Measurements from ENCODE around the gene FRA10AC1. TPM values are rescaled to one million over a fixed set of nuclear protein-coding genes. Genes with fewer than 3 reads are reported as not detected.

Gene FRA10AC1, protein sequence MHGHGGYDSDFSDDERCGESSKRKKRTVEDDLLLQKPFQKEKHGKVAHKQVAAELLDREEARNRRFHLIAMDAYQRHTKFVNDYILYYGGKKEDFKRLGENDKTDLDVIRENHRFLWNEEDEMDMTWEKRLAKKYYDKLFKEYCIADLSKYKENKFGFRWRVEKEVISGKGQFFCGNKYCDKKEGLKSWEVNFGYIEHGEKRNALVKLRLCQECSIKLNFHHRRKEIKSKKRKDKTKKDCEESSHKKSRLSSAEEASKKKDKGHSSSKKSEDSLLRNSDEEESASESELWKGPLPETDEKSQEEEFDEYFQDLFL
- total RNA-seq: 11.9 TPM
- long read RNA-seq, transcript FRA10AC1-201 (14 exons, 3,089 nt): major isoform, 40 of 48 reads
- long read RNA-seq, partial matches to known transcripts: 1 of 48 reads
- long read RNA-seq, other reads (novel, unspliced or antisense): 7 of 48 reads

DNA sequence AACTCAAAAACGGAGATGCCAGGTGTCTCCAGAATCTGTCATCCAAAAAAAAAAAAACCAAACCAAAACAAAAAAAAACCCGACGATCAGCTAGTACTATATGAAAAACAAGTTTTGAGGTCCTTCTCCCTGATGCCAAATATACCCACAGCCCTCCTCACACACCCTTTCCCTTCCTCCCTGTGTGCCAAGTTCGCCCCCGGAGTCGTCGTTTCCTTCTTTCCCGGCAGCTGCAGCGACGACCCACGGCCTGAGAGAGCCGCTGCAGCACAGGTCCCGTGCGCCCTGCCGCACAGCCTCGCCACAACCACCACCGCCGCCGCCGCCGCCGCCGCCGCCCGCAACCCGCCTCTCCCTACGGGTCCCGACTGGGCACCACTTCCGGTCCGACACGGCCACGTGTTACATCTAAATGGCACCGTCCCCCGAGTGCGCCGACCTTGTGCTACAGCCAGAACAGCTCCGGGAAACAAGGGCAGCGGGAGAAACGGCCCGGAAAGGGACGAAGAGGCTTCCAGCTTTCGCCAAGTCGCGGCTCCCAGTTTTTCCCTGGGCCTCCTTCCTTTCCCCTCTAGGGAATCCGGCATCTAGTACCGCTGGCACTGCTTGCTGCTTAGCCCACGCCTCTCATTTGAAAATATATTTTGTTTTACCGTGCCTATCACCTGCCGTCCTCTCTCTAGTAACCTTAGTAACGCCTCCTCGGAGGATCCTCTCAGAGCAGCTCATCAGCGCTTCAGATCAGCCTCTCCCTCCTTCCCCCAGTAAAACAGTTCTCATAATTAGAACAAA is at the start of gene FRA10AC1:
TSS of gene FRA10AC1 (minus strand) at position 383 of the 792 bp plus-strand sequence. CDS start 2,486 bp downstream, outside the sequence.
- ATAC-seq (ENCODE audit: poor library complexity) (peak; percentile 99), DNase-seq (peak; percentile 95)
- intact Hi-C loops (cut with DNase I): loop anchor here (10.0 kb wide), 1 partner anchor 112 kb away; no protein-coding TSS in a partner anchor

DNA sequence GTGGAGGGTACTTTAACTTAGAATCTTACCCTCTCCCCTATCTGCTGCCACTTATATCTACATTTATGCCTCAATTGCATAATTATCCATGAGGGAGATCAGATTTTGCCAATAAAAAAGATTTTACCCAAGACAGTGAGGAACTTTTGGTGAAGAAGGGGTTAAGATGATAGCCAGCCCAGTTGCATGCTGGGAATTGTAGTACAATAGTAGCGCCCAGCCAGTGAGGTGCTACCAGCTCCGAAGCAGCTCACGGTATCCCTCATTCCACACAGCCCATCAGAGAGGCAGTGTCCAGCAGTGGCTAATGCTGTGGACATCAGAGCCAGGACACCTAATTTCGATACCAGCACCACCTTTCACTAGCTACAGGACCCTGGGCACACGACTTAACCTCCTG is 49.4 kb upstream of the FRA10AC1 start:
- DNase-seq: no peak
- peak; percentile 67 for ATAC-seq (ENCODE audit: poor library complexity)
- intact Hi-C loops (cut with DNase I): no loop called here

DNA sequence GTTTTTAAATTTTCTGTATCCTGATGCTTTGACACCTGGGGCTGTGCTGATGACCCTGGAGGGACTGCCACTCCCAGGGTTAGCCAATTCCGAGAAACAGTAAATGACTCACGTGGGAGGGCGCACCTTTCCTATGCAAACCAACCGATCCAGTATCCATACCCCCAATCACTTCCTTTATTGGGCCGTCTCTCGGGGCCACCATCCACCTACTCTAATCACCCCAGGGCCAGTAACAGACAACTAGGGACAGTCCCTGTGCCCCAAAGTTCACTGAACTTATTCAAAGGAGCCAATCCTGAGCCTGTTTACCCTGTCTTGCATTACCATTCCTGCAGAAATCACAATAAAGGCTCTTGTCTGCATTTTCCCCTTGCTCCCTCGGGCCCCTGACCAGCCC is 48.7 kb upstream of the FRA10AC1 start:
- intact Hi-C loops (cut with DNase I): no loop called here
- ATAC-seq (ENCODE audit: poor library complexity): no peak
- DNase-seq: no peak

GRCh38 chr10:93749218-93749799 is 46.9 kb upstream of the FRA10AC1 start:
- DNase-seq (no peak), ATAC-seq (ENCODE audit: poor library complexity) (no peak)
- intact Hi-C loops (cut with DNase I): no loop called here

DNA sequence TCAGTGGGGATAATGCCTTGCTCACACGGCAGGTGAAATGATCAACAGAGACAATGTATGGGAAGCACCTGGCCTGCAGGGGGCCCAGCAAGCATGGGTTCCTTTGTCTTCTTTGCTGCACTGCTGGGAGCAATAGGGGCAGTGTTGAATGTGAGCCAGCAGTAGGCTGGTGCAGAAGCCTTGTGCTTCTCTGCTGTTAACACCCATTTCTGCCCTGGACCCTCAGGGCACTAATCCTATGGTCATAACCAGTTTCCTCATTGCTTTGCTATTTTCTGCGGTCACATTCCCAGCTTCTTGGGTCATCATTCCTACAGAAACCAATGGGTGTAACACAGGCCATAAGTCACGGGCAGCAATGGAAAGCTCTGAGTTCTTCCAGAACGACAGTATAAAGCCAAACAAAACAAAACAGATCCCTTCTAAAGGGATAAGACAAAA is 44.5 kb upstream of the FRA10AC1 start:
- DNase-seq (no peak), ATAC-seq (ENCODE audit: poor library complexity) (no peak)
- intact Hi-C loops (cut with DNase I): no loop called here

- intact Hi-C loops (cut with DNase I): no loop called here
- DNase-seq (no peak), ATAC-seq (ENCODE audit: poor library complexity) (peak; percentile 25)
Observed at GRCh38 chr10:93745408-93746065, 43.1 kb upstream of the FRA10AC1 start.

GRCh38 chr10:93742633-93743349 is 40.4 kb upstream of the FRA10AC1 start:
- DNase-seq (no peak), ATAC-seq (ENCODE audit: poor library complexity) (peak; percentile 68)
- intact Hi-C loops (cut with DNase I): no loop called here

GRCh38 chr10:93741367-93741766 is 39.0 kb upstream of the FRA10AC1 start:
- intact Hi-C loops (cut with DNase I): no loop called here
- DNase-seq (no peak), ATAC-seq (ENCODE audit: poor library complexity) (no peak)

GRCh38 chr10:93726024-93726423 is 23.6 kb upstream of the FRA10AC1 start:
- intact Hi-C loops (cut with DNase I): no loop called here
- ATAC-seq (ENCODE audit: poor library complexity) (no peak), DNase-seq (no peak)

GRCh38 chr10:93723153-93723552 is 20.8 kb upstream of the FRA10AC1 start:
- DNase-seq: no peak
- intact Hi-C loops (cut with DNase I): no loop called here
- ATAC-seq (ENCODE audit: poor library complexity): no peak

GRCh38 chr10:93722550-93722949 is 20.2 kb upstream of the FRA10AC1 start:
- DNase-seq (no peak), ATAC-seq (ENCODE audit: poor library complexity) (no peak)
- intact Hi-C loops (cut with DNase I): no loop called here

- ATAC-seq (ENCODE audit: poor library complexity) (no peak), DNase-seq (no peak)
- intact Hi-C loops (cut with DNase I): no loop called here
Observed at GRCh38 chr10:93719901-93720300, 17.5 kb upstream of the FRA10AC1 start.

GRCh38 chr10:93718937-93719725 is 16.7 kb upstream of the FRA10AC1 start:
- intact Hi-C loops (cut with DNase I): no loop called here
- DNase-seq (peak; percentile 50), ATAC-seq (ENCODE audit: poor library complexity) (no peak)

GRCh38 chr10:93716766-93717165 is 14.4 kb upstream of the FRA10AC1 start:
- ATAC-seq (ENCODE audit: poor library complexity): no peak
- intact Hi-C loops (cut with DNase I): no loop called here
- DNase-seq: no peak

DNA sequence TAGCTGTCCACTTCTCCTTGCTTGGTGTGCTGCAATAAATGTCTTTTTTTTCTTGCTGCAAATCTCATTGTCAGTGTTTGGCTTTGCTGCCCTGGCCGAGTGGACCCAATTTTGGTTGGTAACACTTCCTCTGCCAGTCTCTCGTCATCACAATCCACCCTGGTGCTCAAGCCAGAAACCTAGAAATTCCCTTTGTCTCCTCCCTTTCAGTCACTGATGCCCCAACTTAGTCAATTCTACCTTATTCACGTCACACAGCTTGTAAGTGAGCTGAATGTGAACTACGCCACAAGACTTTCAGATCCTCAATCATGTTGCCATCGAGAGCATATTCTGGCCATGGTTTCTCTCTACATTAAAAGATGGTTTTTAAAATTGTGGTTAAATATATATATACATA is 13.0 kb upstream of the FRA10AC1 start:
- DNase-seq (no peak), ATAC-seq (ENCODE audit: poor library complexity) (no peak)
- intact Hi-C loops (cut with DNase I): no loop called here

GRCh38 chr10:93712593-93712992 is 10.2 kb upstream of the FRA10AC1 start:
- ATAC-seq (ENCODE audit: poor library complexity): no peak

GRCh38 chr10:93711891-93712290 is 9.5 kb upstream of the FRA10AC1 start:
- ATAC-seq (ENCODE audit: poor library complexity) (no peak), DNase-seq (no peak)
- intact Hi-C loops (cut with DNase I): no loop called here

More at GRCh38 chr10:93712593-93712992, 10.2 kb upstream of the FRA10AC1 start:
- intact Hi-C loops (cut with DNase I): no loop called here
- no peak for DNase-seq

Data from Right ventricle myocardium superior (tissue), 1 donor.